ENCODE data around the gene POLR2H.

DNA sequence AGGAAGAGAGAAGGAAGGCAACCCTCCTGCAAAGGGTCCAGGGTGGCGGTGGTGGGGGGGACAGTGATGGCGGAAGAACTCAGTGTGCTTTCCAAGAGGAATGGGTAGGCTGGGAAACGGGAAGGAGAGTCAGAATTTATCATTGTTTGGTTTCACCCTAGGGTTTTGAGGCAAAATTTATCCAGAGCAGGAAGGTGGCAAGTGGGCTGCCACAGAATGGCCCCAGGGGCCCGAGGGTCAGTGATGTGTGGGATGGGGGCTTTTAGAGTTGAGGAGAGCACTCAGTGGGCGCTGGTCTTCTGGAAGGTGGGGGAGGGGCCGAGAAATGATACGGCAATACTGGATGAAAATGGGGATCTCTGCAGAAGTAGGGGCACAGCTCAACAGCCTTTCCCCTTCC lies 23.5 kb upstream of the POLR2H start:
- TF ChIP-seq, protein P1, sequence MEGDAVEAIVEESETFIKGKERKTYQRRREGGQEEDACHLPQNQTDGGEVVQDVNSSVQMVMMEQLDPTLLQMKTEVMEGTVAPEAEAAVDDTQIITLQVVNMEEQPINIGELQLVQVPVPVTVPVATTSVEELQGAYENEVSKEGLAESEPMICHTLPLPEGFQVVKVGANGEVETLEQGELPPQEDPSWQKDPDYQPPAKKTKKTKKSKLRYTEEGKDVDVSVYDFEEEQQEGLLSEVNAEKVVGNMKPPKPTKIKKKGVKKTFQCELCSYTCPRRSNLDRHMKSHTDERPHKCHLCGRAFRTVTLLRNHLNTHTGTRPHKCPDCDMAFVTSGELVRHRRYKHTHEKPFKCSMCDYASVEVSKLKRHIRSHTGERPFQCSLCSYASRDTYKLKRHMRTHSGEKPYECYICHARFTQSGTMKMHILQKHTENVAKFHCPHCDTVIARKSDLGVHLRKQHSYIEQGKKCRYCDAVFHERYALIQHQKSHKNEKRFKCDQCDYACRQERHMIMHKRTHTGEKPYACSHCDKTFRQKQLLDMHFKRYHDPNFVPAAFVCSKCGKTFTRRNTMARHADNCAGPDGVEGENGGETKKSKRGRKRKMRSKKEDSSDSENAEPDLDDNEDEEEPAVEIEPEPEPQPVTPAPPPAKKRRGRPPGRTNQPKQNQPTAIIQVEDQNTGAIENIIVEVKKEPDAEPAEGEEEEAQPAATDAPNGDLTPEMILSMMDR (IDR thresholded peaks at IDR 0.05), result no peak
- TF ChIP-seq POLR2A (IDR thresholded peaks at IDR 0.05), result no peak
